ENCODE results near the gene CFTR.

GRCh38 chr7:117538053-117538452 is 58.2 kb downstream of the CFTR start:
- TF ChIP-seq ZBTB43 (CRISPR knock-in tag; IDR thresholded peaks at IDR 0.05) (no peak), TRIM24 (IDR thresholded peaks at IDR 0.05) (no peak), TSHZ1 (CRISPR knock-in tag; IDR thresholded peaks at IDR 0.05) (no peak), ZNF766 (CRISPR knock-in tag; conservative IDR thresholded peaks at IDR 0.05) (no peak), EZH2 (IDR thresholded peaks at IDR 0.05; ENCODE audit: borderline replicate concordance, low read depth, low read length) (no peak), MYC (IDR thresholded peaks at IDR 0.05; ENCODE audit: low read depth, low read length) (no peak), MYC (CRISPR knock-in tag; IDR thresholded peaks at IDR 0.05; ENCODE audit: borderline replicate concordance, low read depth) (no peak), ATF3 (IDR thresholded peaks at IDR 0.05) (no peak), ATF3 (CRISPR knock-in tag; conservative IDR thresholded peaks at IDR 0.05) (no peak), POLR2AphosphoS5 (IDR thresholded peaks at IDR 0.05; ENCODE audit: control insufficient read depth, insufficient read depth, low read depth, low read length) (no peak), REST (IDR thresholded peaks at IDR 0.05; ENCODE audit: borderline replicate concordance) (no peak), REST (CRISPR knock-in tag; IDR thresholded peaks at IDR 0.05; ENCODE audit: low read depth) (no peak), TEAD4 (IDR thresholded peaks at IDR 0.05; ENCODE audit: low read length) (no peak), TEAD4 (CRISPR knock-in tag; IDR thresholded peaks at IDR 0.05; ENCODE audit: borderline replicate concordance) (no peak), JUND (IDR thresholded peaks at IDR 0.05; ENCODE audit: borderline replicate concordance, low read depth, low read length) (no peak), JUND (tag; IDR thresholded peaks at IDR 0.05; ENCODE audit: borderline replicate concordance, low read depth, low read length) (no peak), PHB2 (IDR thresholded peaks at IDR 0.05; ENCODE audit: low read depth) (no peak), MAZ (CRISPR knock-in tag; conservative IDR thresholded peaks at IDR 0.05 in 1 of 2, IDR thresholded peaks at IDR 0.05 in 1 of 2) (no peak), ZNF23 (CRISPR knock-in tag; IDR thresholded peaks at IDR 0.05) (no peak)
